Gastroesophageal sphincter (tissue), 3 donors: Measurements from ENCODE around the gene INO80B.
"Not testable (repeated sequence)": the region's sequence is repeated elsewhere in the genome, so short reads cannot be mapped to it uniquely, and the experiment has no call there.

Experiments
- POLR2A ChIP-seq, 2 donors: fragments of 450-650 bp; IDR thresholded peaks; one replicate each; pipeline ENCODE4 v1.6.1; 2017; ENCODE audit warnings: antibody characterized with exemption in 2 of 2, mild to moderate bottlenecking in 2 of 2, moderate library complexity in 1 of 2
- POLR2AphosphoS5 ChIP-seq: sonication (generic); formaldehyde crosslinking; IDR thresholded peaks from one replicate; pipeline ENCODE4 v1.6.1; 2017; ENCODE audit warnings: antibody characterized with exemption
- TF ChIP-seq, protein P1 (sequence below), 4 experiments: fragments of 200-600 bp in 2 of 4; fragments of 450-650 bp in 2 of 4; sonication (generic) in 1 of 4; IDR thresholded peaks; one replicate each; pipeline ENCODE4 v1.5.1; 2017 to 2019; ENCODE audit warnings: antibody characterized with exemption in 4 of 4, mild to moderate bottlenecking in 2 of 4, moderate library complexity in 2 of 4

DNA sequence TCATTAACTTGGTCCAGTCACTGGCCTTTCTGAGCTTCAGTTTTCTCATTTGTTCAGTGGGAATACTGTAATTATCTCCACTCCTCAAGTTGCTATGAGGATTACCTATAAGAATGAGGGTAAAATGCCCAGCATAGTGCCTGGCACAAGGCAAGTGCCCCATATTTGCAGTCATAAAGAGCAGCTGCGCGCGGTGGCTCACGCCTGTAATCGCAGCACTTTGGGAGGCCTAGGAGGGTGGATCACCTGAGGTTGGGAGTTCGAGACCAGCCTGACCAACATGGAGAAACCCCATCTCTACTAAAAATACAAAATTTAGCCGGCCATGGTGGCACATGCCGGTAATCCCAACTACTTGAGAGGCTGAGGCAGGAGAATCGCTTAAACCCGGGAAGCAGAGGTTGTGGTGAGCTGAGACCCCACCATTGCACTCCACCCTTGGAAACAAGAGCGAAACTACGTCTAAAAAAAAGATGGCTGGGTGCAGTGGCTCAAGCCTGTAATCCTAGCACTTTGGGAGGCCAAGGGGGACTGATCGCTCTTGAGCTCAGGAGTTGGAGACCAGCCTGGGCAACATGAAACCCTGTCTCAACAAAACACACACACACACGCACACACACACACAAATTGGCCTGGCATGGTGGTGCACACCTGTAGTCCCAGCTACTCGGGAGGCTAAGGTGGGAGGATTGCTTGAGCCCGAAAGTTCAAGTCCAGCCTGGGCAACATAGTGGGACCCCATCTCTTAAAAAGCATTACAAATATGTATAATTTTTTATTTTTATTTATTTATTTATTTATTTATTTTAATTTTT lies 12.2 kb upstream of the INO80B start:
- TF ChIP-seq, protein P1, sequence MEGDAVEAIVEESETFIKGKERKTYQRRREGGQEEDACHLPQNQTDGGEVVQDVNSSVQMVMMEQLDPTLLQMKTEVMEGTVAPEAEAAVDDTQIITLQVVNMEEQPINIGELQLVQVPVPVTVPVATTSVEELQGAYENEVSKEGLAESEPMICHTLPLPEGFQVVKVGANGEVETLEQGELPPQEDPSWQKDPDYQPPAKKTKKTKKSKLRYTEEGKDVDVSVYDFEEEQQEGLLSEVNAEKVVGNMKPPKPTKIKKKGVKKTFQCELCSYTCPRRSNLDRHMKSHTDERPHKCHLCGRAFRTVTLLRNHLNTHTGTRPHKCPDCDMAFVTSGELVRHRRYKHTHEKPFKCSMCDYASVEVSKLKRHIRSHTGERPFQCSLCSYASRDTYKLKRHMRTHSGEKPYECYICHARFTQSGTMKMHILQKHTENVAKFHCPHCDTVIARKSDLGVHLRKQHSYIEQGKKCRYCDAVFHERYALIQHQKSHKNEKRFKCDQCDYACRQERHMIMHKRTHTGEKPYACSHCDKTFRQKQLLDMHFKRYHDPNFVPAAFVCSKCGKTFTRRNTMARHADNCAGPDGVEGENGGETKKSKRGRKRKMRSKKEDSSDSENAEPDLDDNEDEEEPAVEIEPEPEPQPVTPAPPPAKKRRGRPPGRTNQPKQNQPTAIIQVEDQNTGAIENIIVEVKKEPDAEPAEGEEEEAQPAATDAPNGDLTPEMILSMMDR (IDR thresholded peaks at IDR 0.05): not testable (repeated sequence)
- TF ChIP-seq POLR2AphosphoS5; POLR2A (IDR thresholded peaks at IDR 0.05): not testable (repeated sequence)
